Glutamatergic neuron (in vitro differentiated cells): Measurements from ENCODE around the gene STK33. TPM values are rescaled to one million over a fixed set of nuclear protein-coding genes. Genes with fewer than 3 reads are reported as not detected.

Experiments used
- DNase-seq: peaks from one replicate; pipeline ENCODE4 v3.0.0; 2022
- H3K27ac Mint-ChIP-seq: one replicate; pipeline ENCODE4 v1.8.0; 2020; ENCODE audit warnings: mild to moderate bottlenecking, mixed read lengths, inconsistent platforms; ENCODE audit not compliant: unreplicated experiment
- H3K27me3 Mint-ChIP-seq: one replicate; pipeline ENCODE4 v1.8.0; 2020; ENCODE audit warnings: mild to moderate bottlenecking, moderate library complexity, mixed read lengths, inconsistent platforms; ENCODE audit not compliant: unreplicated experiment
- H3K36me3 Mint-ChIP-seq: one replicate; pipeline ENCODE4 v1.8.0; 2020; ENCODE audit warnings: mild to moderate bottlenecking, mixed read lengths, inconsistent platforms; ENCODE audit not compliant: unreplicated experiment
- H3K4me1 Mint-ChIP-seq: one replicate; pipeline ENCODE4 v1.8.0; 2020; ENCODE audit warnings: mild to moderate bottlenecking, low read depth, mixed read lengths, inconsistent platforms; ENCODE audit not compliant: unreplicated experiment
- H3K4me3 Mint-ChIP-seq: one replicate; pipeline ENCODE4 v1.8.0; 2020; ENCODE audit warnings: mild to moderate bottlenecking, mixed read lengths, inconsistent platforms; ENCODE audit not compliant: unreplicated experiment
- H3K9me3 Mint-ChIP-seq: one replicate; pipeline ENCODE4 v1.8.0; 2020; ENCODE audit warnings: mild to moderate bottlenecking, moderate library complexity, mixed read lengths, inconsistent platforms; ENCODE audit not compliant: unreplicated experiment
- total RNA-seq: library from RNA; stranded (reverse); fragmentation: NEBNext Ultra II Directional; extraction: Animal tissue kit (Norgen Biotek cat#: 25700); gene quantifications from one replicate; pipeline ENCODE4 v1.2.1, GENCODE V29; 2021; ENCODE audit not compliant: unreplicated experiment
- TF ChIP-seq, protein P1 (sequence below): fragments of 200-600 bp; sonication (generic); IDR thresholded peaks from one replicate; pipeline ENCODE4 v1.5.0; 2021; ENCODE audit not compliant: partially characterized antibody, unreplicated experiment

The STK33 gene
- total RNA-seq, 1 donor from 2014 or later = 8.5 TPM

DNA sequence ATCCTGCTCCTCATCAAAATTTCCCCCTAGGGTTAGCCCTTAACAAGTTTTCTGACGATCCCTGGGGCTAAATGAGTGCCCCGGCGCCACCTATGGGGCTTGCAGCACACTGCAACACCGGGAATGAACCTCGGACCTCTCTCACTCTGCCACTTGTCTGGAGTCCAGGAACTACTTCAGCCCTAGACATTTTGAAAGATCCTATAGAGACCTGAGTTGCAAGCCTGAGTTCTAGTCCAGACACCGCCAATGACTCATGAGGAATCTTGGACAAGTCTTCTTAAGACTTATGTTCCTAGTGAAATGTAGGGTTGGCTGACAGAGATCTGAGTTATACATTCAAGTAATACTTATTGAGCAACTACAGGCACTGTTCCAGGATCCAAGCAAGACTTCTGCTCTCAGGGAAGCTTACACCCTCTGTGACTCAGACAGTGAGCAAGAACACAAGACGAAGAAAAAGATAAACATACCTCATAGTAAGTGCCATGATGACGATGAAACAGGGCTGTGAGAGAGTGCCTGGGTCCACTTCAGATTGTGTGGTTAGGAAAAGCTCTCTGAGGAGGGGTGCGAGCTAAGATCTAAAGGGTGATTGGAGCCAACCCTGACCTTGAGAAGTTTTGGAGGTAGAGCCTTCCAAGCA is 10.2 kb upstream of the STK33 start:
- no peaks in the 10 kb centered on the region for H3K36me3 Mint-ChIP-seq
- no peaks in the 10 kb centered on the region for H3K4me1 Mint-ChIP-seq
- H3K27me3 Mint-ChIP-seq = peaks cover under 1% of the 10 kb centered on the region
- no peak overlapping the region for H3K27ac Mint-ChIP-seq
- no peaks in the 10 kb centered on the region for H3K9me3 Mint-ChIP-seq
- peak; percentile 70 for DNase-seq
- TF ChIP-seq, protein P1, sequence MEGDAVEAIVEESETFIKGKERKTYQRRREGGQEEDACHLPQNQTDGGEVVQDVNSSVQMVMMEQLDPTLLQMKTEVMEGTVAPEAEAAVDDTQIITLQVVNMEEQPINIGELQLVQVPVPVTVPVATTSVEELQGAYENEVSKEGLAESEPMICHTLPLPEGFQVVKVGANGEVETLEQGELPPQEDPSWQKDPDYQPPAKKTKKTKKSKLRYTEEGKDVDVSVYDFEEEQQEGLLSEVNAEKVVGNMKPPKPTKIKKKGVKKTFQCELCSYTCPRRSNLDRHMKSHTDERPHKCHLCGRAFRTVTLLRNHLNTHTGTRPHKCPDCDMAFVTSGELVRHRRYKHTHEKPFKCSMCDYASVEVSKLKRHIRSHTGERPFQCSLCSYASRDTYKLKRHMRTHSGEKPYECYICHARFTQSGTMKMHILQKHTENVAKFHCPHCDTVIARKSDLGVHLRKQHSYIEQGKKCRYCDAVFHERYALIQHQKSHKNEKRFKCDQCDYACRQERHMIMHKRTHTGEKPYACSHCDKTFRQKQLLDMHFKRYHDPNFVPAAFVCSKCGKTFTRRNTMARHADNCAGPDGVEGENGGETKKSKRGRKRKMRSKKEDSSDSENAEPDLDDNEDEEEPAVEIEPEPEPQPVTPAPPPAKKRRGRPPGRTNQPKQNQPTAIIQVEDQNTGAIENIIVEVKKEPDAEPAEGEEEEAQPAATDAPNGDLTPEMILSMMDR = peak; percentile 83
- H3K4me3 Mint-ChIP-seq = no peak overlapping the region

DNA sequence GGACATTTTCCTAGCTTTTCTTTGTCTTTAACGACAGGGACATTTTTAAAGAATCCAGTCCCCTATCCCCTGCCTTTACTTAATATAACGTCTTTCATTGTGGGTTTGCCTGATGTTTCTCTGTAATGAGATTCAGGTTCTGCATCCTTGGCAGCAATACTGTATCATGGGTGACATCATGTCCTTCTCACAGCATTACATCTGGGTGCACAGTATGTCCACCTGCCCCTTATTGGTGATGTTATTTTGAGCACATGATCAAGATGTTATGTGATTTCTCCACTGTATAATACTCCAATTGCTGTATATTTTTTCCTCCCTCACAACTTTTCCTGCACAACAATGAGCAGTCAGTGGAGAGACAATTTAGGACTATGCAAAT is 9.7 kb upstream of the STK33 start:
- no peak for DNase-seq
- TF ChIP-seq, protein P1 = no peak
- Mint-ChIP-seq H3K4me3 (no peak overlapping the region), H3K4me1 (no peaks in the 10 kb centered on the region), H3K9me3 (no peaks in the 10 kb centered on the region), H3K27ac (no peak overlapping the region), H3K36me3 (no peaks in the 10 kb centered on the region), H3K27me3 (peaks cover 2% of the 10 kb centered on the region)

DNA sequence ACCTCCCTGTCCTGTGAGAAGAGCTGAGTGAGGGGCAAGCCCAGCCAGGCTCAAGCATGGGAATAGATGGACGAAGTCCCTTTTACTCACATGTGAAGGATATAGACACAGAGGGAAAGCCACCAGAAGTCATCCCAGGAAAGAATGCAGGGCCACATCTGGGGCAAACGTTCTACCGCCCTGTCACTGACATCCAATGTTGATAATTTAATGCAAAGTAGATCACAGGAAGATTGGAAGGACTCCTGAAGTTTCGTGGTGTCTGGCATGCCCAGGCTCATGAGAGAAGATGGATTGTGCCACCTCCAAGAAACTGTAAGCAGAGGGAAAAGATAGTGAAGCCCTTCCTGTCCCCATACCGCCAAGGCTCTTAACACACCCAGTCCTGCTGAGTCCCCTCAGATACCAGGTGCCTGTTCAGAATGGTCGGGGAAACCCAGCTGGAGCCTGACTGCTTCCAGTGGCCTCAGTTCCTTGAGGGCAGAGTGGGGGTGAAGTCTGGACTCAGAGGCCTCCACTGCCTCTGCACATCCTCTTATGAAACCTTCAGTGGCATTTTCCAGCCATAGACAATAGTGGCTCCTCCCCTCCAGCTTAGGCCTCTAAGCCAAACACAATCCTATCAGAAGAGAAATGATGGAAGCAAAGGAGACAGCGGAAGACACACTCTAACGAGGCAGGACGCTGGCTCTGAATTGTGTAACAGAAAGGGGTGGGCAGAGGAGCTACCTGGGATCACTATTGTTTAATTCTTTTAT is 7.5 kb upstream of the STK33 start:
- H3K9me3 Mint-ChIP-seq = no peaks in the 10 kb centered on the region
- H3K27ac Mint-ChIP-seq = no peak overlapping the region
- TF ChIP-seq, protein P1 = no peak
- no peak for DNase-seq
- H3K27me3 Mint-ChIP-seq = peaks cover 2% of the 10 kb centered on the region
- H3K36me3 Mint-ChIP-seq = no peaks in the 10 kb centered on the region
- H3K4me1 Mint-ChIP-seq = no peaks in the 10 kb centered on the region
- no peak overlapping the region for H3K4me3 Mint-ChIP-seq

DNA sequence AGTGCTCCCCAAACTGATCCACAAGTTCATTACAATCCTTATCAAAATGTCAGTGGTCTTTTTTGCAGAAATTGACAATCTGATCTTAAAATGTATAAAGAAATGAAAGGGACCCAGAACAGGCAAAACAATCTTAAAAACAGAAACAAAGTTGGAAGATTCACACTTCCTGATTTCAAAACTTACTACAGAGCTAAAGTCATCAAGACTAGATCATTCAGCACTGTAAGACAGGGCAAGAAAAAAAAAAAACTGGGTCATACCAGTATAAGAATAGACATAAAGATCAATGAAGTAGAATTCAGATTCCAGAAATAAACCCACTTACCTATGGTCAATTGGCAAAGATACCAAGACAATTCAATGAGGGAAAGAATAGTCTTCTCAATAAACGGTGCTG is 4.5 kb upstream of the STK33 start:
- no peaks in the 10 kb centered on the region for H3K36me3 Mint-ChIP-seq
- no peak overlapping the region for H3K4me3 Mint-ChIP-seq
- TF ChIP-seq, protein P1 = no peak
- peaks cover 2% of the 10 kb centered on the region for H3K27me3 Mint-ChIP-seq
- peaks cover 2% of the 10 kb centered on the region for H3K4me1 Mint-ChIP-seq
- DNase-seq = no peak
- no peak overlapping the region for H3K27ac Mint-ChIP-seq
- H3K9me3 Mint-ChIP-seq = peaks cover 3% of the 10 kb centered on the region

DNA sequence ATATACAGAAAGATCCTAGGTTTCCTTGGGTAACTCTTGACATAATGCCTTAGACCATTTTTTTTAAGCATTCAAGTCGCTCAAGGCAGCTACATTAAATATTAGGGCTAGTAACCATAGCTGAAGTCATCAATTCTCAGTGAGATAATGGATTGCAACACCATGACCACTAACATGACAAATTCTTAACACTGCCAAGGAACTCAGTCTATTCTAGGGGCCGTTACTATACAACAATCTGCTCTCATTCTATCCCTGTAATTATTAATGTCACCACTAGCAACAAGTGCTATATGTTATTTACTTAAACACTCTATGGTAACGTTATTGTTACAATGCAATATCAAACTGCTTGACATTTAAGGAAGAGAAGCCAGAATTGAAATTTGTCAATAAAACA is 3.2 kb upstream of the STK33 start:
- H3K9me3 Mint-ChIP-seq = peaks cover 3% of the 10 kb centered on the region
- DNase-seq = no peak
- TF ChIP-seq, protein P1 = no peak
- H3K27ac Mint-ChIP-seq = no peak overlapping the region
- no peak overlapping the region for H3K4me3 Mint-ChIP-seq
- H3K27me3 Mint-ChIP-seq = peaks cover 2% of the 10 kb centered on the region
- H3K36me3 Mint-ChIP-seq = no peaks in the 10 kb centered on the region
- H3K4me1 Mint-ChIP-seq = peaks cover 2% of the 10 kb centered on the region
